Measurements from ENCODE around the gene CLIP1.

CLIP1 gene

GRCh38 chr12:122395319-122395718, 27.1 kb downstream of the CLIP1 start:
- ChIA-PET POLR2A (no interaction called here), CTCF (interaction anchor here (1.2 to 6.3 kb wide), 4 partner anchors 9 to 76 kb away, joined by 4 to 184 read pairs (median 8); no protein-coding TSS in a partner anchor)
- H3K4me3 ChIP-seq (ENCODE audit: low read depth, low read length): no peak overlapping the region
- no peak for TF ChIP-seq CTCF (IDR thresholded peaks at IDR 0.05; ENCODE audit: insufficient read depth, low read length, missing control alignments)
- DNase-seq (ENCODE audit: low read depth, low spot score): peak; percentile 34

GRCh38 chr12:122394626-122395194, 27.8 kb downstream of the CLIP1 start:
- DNase-seq (ENCODE audit: low read depth, low spot score): no peak
- ChIA-PET CTCF (interaction anchor here (1.2 to 6.3 kb wide), 4 partner anchors 8 to 77 kb away, joined by 4 to 184 read pairs (median 8); no protein-coding TSS in a partner anchor), POLR2A (no interaction called here)
- no peak for TF ChIP-seq CTCF (IDR thresholded peaks at IDR 0.05; ENCODE audit: insufficient read depth, low read length, missing control alignments)
- H3K4me3 ChIP-seq (ENCODE audit: low read depth, low read length): no peak overlapping the region

GRCh38 chr12:122393817-122394216, 28.7 kb downstream of the CLIP1 start:
- ChIA-PET CTCF (no interaction called here), POLR2A (no interaction called here)
- no peak overlapping the region for H3K4me3 ChIP-seq (ENCODE audit: low read depth, low read length)
- DNase-seq (ENCODE audit: low read depth, low spot score): no peak
- TF ChIP-seq CTCF (IDR thresholded peaks at IDR 0.05; ENCODE audit: insufficient read depth, low read length, missing control alignments): no peak

- TF ChIP-seq CTCF (IDR thresholded peaks at IDR 0.05; ENCODE audit: insufficient read depth, low read length, missing control alignments): no peak
- DNase-seq (ENCODE audit: low read depth, low spot score): no peak
- POLR2A ChIA-PET: no interaction called here
- H3K4me3 ChIP-seq (ENCODE audit: low read depth, low read length): no peak overlapping the region
- CTCF ChIA-PET: no interaction called here
These were observed 30.1 kb downstream of the CLIP1 start for GRCh38 chr12:122392411-122392810.

GRCh38 chr12:122389677-122390076, 32.8 kb downstream of the CLIP1 start:
- ChIA-PET POLR2A (no interaction called here), CTCF (interaction anchor here (0.7 to 3.8 kb wide), 3 partner anchors 10 to 83 kb away, joined by 4 to 22 read pairs (median 5); no protein-coding TSS in a partner anchor)
- TF ChIP-seq CTCF (IDR thresholded peaks at IDR 0.05; ENCODE audit: insufficient read depth, low read length, missing control alignments): no peak
- no peak for DNase-seq (ENCODE audit: low read depth, low spot score)
- no peak overlapping the region for H3K4me3 ChIP-seq (ENCODE audit: low read depth, low read length)

- H3K4me3 ChIP-seq (ENCODE audit: low read depth, low read length): no peak overlapping the region
- ChIA-PET POLR2A (no interaction called here), CTCF (interaction anchor here (3.8 kb wide), 1 partner anchor 11 kb away, joined by 22 read pairs; no protein-coding TSS in a partner anchor)
- DNase-seq (ENCODE audit: low read depth, low spot score): no peak
- no peak for TF ChIP-seq CTCF (IDR thresholded peaks at IDR 0.05; ENCODE audit: insufficient read depth, low read length, missing control alignments)
These were observed 34.6 kb downstream of the CLIP1 start for GRCh38 chr12:122387887-122388286.

Data from AG04449 (cell line).